ENCODE measurements around the gene MGAT5B. TPM values are rescaled to one million over a fixed set of nuclear protein-coding genes. Genes with fewer than 3 reads are reported as not detected.

MGAT5B gene
- total RNA-seq, 6 experiments from 2014 or later, result 1.5 to 2.3 (median 1.8) TPM

DNA sequence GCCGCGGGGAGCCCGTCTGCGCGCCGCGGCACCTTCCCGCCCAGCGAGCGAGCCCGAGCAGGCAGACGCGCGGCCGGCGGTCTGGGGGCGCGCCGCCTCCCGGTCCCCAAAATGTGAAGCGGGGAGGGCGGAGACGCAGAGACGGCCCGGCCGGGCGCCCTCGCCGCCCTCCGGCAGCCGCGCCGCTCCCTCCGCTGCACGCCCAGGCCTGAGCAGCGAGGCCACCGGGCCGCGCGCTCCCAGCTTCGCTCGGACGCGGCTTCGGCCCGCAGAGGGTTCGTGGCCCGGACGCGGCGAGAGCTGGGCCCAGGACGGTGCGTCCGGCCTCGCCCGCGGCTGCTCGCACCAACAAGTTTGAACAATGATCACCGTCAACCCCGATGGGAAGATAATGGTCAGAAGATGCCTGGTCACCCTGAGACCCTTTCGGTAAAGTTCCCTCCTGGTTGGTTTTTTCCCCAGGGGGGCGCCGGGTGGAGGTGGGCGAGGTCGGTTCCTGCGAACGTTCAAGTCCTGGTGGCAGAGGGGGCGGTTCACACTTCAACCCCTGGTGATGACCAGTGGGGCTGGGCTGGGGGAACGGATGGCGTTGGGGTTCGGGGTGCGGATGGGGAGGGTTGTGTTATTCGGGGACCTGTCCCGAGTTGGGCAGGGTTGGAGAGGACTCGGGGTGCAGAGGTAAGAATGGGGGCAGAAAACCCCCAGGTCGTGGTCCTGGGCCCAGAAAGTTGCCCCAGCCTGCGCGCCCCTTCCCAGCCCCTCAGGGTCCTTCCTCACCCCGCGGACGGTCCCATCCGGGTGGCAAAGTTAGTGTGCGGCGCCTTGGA is 678 bp downstream of the MGAT5B start:
- Mint-ChIP-seq H3K36me3 (ENCODE audit: low read depth) (no peaks in the 10 kb centered on the region), H3K4me1 (ENCODE audit: low read depth) (peaks cover 44% of the 10 kb centered on the region), H3K4me3 (peak overlapping the region; percentile 54; the same call in 1 of the 2 replicates), H3K9me3 (no peaks in the 10 kb centered on the region), H3K27me3 (ENCODE audit: insufficient read depth) (peaks cover 4% of the 10 kb centered on the region), H3K27ac (no peak overlapping the region)
- DNase-seq, result no peak
- TF ChIP-seq, protein P1, sequence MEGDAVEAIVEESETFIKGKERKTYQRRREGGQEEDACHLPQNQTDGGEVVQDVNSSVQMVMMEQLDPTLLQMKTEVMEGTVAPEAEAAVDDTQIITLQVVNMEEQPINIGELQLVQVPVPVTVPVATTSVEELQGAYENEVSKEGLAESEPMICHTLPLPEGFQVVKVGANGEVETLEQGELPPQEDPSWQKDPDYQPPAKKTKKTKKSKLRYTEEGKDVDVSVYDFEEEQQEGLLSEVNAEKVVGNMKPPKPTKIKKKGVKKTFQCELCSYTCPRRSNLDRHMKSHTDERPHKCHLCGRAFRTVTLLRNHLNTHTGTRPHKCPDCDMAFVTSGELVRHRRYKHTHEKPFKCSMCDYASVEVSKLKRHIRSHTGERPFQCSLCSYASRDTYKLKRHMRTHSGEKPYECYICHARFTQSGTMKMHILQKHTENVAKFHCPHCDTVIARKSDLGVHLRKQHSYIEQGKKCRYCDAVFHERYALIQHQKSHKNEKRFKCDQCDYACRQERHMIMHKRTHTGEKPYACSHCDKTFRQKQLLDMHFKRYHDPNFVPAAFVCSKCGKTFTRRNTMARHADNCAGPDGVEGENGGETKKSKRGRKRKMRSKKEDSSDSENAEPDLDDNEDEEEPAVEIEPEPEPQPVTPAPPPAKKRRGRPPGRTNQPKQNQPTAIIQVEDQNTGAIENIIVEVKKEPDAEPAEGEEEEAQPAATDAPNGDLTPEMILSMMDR (IDR thresholded peaks at IDR 0.05), result no peak

DNA sequence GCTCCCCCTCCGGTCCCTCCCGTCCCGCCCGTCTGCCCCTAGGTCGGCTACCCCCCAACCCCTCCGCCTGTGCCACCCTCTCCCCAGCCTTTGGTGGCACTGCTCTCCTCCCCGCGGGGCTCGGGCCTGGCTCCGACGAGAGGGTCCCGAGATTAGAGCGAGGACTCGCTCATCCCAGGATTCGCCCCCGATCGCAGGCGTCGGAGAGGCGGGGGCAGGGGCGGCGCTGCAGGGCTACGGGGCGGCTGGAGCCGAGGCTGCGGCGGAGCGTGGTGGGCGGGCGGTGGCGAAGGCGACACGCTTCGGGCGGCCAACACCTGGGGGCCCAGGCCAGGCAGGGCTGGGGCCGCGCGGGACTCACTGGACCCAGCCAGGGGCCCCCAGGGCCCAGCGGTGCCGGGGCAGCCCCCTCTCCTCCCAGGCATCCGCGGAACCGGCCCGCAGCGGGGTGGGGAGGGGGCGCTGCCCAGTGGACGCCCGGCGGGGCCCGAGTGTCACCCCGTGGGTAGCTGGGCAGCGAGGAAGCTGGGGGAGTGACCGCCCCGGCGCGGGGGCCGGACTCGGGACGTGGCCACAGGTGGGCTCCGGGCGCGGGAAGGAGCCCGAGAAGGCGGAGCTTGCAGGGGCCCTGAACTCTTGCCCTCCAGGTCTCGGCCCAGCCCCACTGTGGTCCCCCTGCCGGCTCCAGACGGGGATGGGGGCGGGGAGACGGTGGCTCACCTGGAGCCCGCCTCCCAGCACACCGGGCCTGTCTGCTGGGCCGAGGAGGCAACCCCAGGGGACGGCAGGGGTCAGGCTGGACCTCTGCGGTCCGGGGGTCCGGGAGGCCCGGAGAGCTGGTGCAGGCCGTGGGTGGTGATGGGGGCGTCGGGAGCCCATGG is 1.5 kb downstream of the MGAT5B start:
- Mint-ChIP-seq H3K4me3 (no peak overlapping the region), H3K36me3 (ENCODE audit: low read depth) (no peaks in the 10 kb centered on the region), H3K9me3 (no peaks in the 10 kb centered on the region), H3K27me3 (ENCODE audit: insufficient read depth) (peaks cover 4% of the 10 kb centered on the region), H3K4me1 (ENCODE audit: low read depth) (peaks cover 49% of the 10 kb centered on the region), H3K27ac (no peak overlapping the region)
- no peak for DNase-seq
- TF ChIP-seq, protein P1 (IDR thresholded peaks at IDR 0.05), result no peak

DNA sequence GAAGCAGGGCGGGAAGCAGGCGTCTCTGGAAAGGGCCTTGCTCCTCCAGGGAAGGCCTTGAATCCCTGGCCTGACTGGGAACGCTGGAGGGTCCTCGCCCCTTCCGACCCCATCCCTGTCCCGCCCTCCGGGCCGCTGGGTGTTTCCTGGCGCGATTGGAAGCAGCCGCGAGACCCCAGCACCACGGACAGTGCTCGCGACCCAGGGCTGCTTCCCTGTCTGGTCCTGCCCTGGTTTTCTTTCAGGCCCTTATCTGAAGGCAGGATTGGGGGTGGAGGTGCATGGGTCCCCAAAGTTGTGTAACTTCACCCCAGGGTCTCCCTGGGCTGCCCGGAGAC is 2.1 kb downstream of the MGAT5B start:
- peaks cover 2% of the 10 kb centered on the region for H3K9me3 Mint-ChIP-seq
- TF ChIP-seq, protein P1 (IDR thresholded peaks at IDR 0.05), result no peak
- H3K4me1 Mint-ChIP-seq (ENCODE audit: low read depth), result peaks cover 49% of the 10 kb centered on the region
- DNase-seq, result no peak
- no peak overlapping the region for H3K27ac Mint-ChIP-seq
- no peak overlapping the region for H3K4me3 Mint-ChIP-seq
- peaks cover 9% of the 10 kb centered on the region for H3K27me3 Mint-ChIP-seq (ENCODE audit: insufficient read depth)
- H3K36me3 Mint-ChIP-seq (ENCODE audit: low read depth), result peaks cover 3% of the 10 kb centered on the region

DNA sequence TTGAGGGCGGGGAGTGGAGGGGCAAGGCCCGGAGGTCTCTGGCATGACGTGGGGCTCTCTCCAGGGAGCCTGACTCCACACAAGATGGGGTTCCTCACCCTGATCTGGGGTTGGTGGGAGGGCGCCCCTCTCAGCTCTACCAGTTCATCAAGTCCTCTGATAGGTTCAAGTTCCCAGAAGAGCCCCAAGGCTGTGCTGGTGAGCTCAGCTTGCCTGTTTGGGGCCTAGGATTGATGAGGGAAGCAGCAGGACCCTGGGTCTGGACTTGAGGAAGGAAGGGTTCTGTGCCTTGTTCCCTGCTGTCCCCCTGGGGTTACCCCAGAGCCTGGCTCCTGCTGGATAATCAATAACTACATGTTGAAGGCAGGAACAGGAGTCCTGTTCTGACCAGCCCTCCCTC is 3.5 kb downstream of the MGAT5B start:
- H3K4me3 Mint-ChIP-seq, result no peak overlapping the region
- H3K36me3 Mint-ChIP-seq (ENCODE audit: low read depth), result peaks cover 8% of the 10 kb centered on the region
- no peak overlapping the region for H3K27ac Mint-ChIP-seq
- TF ChIP-seq, protein P1 (IDR thresholded peaks at IDR 0.05), result no peak
- no peak for DNase-seq
- H3K27me3 Mint-ChIP-seq (ENCODE audit: insufficient read depth), result peaks cover 15% of the 10 kb centered on the region
- H3K4me1 Mint-ChIP-seq (ENCODE audit: low read depth), result peaks cover 47% of the 10 kb centered on the region
- H3K9me3 Mint-ChIP-seq, result peaks cover 8% of the 10 kb centered on the region

- Mint-ChIP-seq H3K27me3 (ENCODE audit: insufficient read depth) (peaks cover 15% of the 10 kb centered on the region), H3K4me1 (ENCODE audit: low read depth) (peaks cover 40% of the 10 kb centered on the region), H3K27ac (peak overlapping the region; percentile 65), H3K4me3 (peak overlapping the region; percentile 69), H3K36me3 (ENCODE audit: low read depth) (peaks cover 8% of the 10 kb centered on the region), H3K9me3 (peaks cover 8% of the 10 kb centered on the region)
- TF ChIP-seq, protein P1 (IDR thresholded peaks at IDR 0.05), result no peak
- peak; percentile 93 for DNase-seq
Measured at GRCh38 chr17:76872221-76872873, 4.1 kb downstream of the MGAT5B start.

All from HFFc6 (cell line).